Measurements from ENCODE around the gene ALG10B. TPM values are rescaled to one million over a fixed set of nuclear protein-coding genes. Genes with fewer than 3 reads are reported as not detected.

The ALG10B gene
- total RNA-seq, 4 donors from 2014 or later, result 0.37 to 2.6 (median 1.6) TPM

DNA sequence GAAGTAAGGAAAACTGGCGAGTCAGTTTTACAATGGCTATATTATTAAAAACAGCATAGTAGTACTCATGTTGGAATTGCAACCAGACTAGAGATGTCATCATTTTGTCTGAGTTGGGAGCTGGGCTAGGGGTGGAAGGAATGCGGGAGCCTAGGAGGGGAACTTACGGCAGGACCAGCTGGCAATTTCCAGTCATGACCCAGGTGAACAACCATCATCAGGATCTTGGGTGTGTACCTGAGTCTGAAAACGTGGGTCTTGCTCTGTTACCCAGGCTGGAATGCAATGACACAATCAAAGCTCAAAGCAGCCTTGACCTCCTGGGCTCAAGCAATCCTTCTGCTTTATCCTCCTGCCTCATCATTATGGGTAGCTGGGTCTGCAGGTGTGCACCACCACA, 50.9 kb downstream of the ALG10B start:
- H3K27me3 ChIP-seq, result no peaks in the 10 kb centered on the region
- TF ChIP-seq POLR2AphosphoS5 (IDR thresholded peaks at IDR 0.05) (no peak), EP300 (IDR thresholded peaks at IDR 0.05; ENCODE audit: low read depth) (no peak), POLR2A (IDR thresholded peaks at IDR 0.05) (no peak)
- TF ChIP-seq, protein P1, sequence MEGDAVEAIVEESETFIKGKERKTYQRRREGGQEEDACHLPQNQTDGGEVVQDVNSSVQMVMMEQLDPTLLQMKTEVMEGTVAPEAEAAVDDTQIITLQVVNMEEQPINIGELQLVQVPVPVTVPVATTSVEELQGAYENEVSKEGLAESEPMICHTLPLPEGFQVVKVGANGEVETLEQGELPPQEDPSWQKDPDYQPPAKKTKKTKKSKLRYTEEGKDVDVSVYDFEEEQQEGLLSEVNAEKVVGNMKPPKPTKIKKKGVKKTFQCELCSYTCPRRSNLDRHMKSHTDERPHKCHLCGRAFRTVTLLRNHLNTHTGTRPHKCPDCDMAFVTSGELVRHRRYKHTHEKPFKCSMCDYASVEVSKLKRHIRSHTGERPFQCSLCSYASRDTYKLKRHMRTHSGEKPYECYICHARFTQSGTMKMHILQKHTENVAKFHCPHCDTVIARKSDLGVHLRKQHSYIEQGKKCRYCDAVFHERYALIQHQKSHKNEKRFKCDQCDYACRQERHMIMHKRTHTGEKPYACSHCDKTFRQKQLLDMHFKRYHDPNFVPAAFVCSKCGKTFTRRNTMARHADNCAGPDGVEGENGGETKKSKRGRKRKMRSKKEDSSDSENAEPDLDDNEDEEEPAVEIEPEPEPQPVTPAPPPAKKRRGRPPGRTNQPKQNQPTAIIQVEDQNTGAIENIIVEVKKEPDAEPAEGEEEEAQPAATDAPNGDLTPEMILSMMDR (IDR thresholded peaks at IDR 0.05), result no peak
- no peak overlapping the region for H3K4me3 ChIP-seq
- no peaks in the 10 kb centered on the region for H3K4me1 ChIP-seq
- WGBS, 2 donors (ENCODE audit: low coverage in 1 of 2), result 55 to 67% methylated on average over 1 to 4 of the region's 4 CpGs
- in situ Hi-C loops (cut with MboI; ENCODE audit: low pct_ligation_motif_present in 1 of 4, low pct_unique_long_range_greater_than_20kb in 1 of 4, low sequenced_read_pairs in 3 of 4) (loop anchor here in 1 of 4 donors (25.0 kb wide), 1 partner anchor 95 kb away; no protein-coding TSS in a partner anchor), intact Hi-C loops (cut with DNase I; ENCODE audit: low total_unique reads) (no loop called here)
- DNase-seq, result no peak
- H3K27ac ChIP-seq, result no peak overlapping the region
- no peaks in the 10 kb centered on the region for H3K36me3 ChIP-seq
- no peaks in the 10 kb centered on the region for H3K9me3 ChIP-seq

DNA sequence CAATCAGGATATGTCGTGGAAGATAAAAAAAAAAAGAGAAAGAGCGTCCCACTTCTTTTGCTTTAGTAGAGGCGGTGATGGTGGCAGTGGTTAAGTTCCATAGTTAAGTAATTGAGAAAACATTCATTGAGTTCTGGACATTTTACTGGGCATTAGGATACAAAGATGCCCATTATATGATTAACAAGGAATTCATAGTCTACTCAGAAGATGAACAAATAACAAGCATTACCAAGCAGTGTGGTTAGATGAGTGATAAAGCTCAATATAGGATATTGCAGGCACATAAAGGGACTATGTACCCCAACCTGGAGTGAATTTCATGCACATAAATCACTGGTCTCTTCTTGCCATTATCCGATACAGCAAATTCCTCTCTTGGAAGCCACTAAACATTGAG, 53.7 kb downstream of the ALG10B start:
- Histone ChIP-seq H3K27ac (no peak overlapping the region), H3K27me3 (no peaks in the 10 kb centered on the region), H3K36me3 (no peaks in the 10 kb centered on the region), H3K9me3 (no peaks in the 10 kb centered on the region), H3K4me3 (no peak overlapping the region), H3K4me1 (no peaks in the 10 kb centered on the region)
- in situ Hi-C loops (cut with MboI; ENCODE audit: low pct_ligation_motif_present in 1 of 4, low pct_unique_long_range_greater_than_20kb in 1 of 4, low sequenced_read_pairs in 3 of 4) (loop anchor here in 1 of 4 donors (25.0 kb wide), 1 partner anchor 92 kb away; no protein-coding TSS in a partner anchor), intact Hi-C loops (cut with DNase I; ENCODE audit: low total_unique reads) (no loop called here)
- 71 to 89% methylated on average over 4 of the region's 4 CpGs for WGBS, 2 donors (ENCODE audit: low coverage in 1 of 2)
- no peak for TF ChIP-seq EP300 (IDR thresholded peaks at IDR 0.05; ENCODE audit: low read depth)
- TF ChIP-seq, protein P1 (IDR thresholded peaks at IDR 0.05), result no peak
- no peak for TF ChIP-seq POLR2A (IDR thresholded peaks at IDR 0.05)
- TF ChIP-seq POLR2AphosphoS5 (IDR thresholded peaks at IDR 0.05), result no peak
- no peak for DNase-seq

DNA sequence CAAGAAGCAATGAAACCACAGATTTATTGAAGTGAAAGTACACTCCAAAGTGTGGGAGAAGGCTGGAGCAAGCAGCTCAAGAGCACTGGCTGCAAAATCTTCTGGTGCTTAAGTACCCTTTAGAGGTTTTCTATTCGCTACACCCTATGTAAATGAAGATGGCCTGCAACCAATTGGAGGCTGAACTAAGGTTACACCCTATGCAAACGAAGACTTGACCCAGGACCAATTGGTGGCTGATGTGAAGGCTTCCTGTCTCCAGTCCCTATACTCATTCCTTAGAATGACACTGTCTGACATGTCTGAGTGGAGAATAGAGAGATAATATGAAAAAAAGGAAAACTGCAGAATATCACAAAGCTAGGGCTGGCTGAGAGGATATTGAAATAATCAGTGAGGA, 57.2 kb downstream of the ALG10B start:
- in situ Hi-C loops (cut with MboI; ENCODE audit: low pct_ligation_motif_present in 1 of 4, low pct_unique_long_range_greater_than_20kb in 1 of 4, low sequenced_read_pairs in 3 of 4), result loop anchor here in 1 of 4 donors (25.0 kb wide), 1 partner anchor 89 kb away; no protein-coding TSS in a partner anchor
- Histone ChIP-seq H3K4me1 (no peaks in the 10 kb centered on the region), H3K36me3 (no peaks in the 10 kb centered on the region), H3K27me3 (no peaks in the 10 kb centered on the region), H3K9me3 (no peaks in the 10 kb centered on the region), H3K27ac (no peak overlapping the region), H3K4me3 (no peak overlapping the region)
- 62% methylated on average over 2 of the region's 2 CpGs; no CpG with 5 or more reads in 1 of the 2 donors for WGBS, 2 donors (ENCODE audit: low coverage in 1 of 2)
- DNase-seq, result no peak
- TF ChIP-seq, protein P1 (IDR thresholded peaks at IDR 0.05), result no peak
- intact Hi-C loops (cut with DNase I; ENCODE audit: low total_unique reads), result no loop called here

DNA sequence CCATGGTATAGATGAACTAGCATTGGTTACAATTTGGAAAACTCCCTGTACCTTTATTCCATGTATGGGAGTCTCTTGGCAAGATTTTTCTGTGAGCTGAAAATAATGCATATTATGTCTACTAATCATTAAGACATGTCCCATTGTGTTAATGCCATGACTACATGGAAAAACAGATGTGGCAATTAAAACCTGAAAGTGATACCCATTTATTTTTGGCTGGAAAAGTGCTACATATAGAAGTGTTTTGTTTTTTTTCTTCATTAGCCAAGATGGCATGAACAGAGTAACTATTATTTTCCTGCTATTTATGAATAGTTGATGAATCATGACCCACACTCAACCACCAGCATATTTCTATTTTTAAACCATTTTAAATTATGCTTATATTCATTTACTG, 58.2 kb downstream of the ALG10B start:
- no peaks in the 10 kb centered on the region for H3K4me1 ChIP-seq
- H3K27ac ChIP-seq, result no peak overlapping the region
- no peak overlapping the region for H3K4me3 ChIP-seq
- TF ChIP-seq, protein P1 (IDR thresholded peaks at IDR 0.05), result no peak
- TF ChIP-seq POLR2AphosphoS5 (IDR thresholded peaks at IDR 0.05), result no peak
- no peak for TF ChIP-seq POLR2A (IDR thresholded peaks at IDR 0.05)
- no peak for TF ChIP-seq EP300 (IDR thresholded peaks at IDR 0.05; ENCODE audit: low read depth)
- DNase-seq, result no peak
- H3K9me3 ChIP-seq, result no peaks in the 10 kb centered on the region
- in situ Hi-C loops (cut with MboI; ENCODE audit: low pct_ligation_motif_present in 1 of 4, low pct_unique_long_range_greater_than_20kb in 1 of 4, low sequenced_read_pairs in 3 of 4), result loop anchor here in 1 of 4 donors (25.0 kb wide), 1 partner anchor 88 kb away; no protein-coding TSS in a partner anchor
- H3K36me3 ChIP-seq, result no peaks in the 10 kb centered on the region
- no peaks in the 10 kb centered on the region for H3K27me3 ChIP-seq
- intact Hi-C loops (cut with DNase I; ENCODE audit: low total_unique reads), result no loop called here

Small RNA genes lying within 50 kb of the gene (small RNA-seq; reads per million reads assigned to genes)
- 0 reads per million in 4 donors for gene RF00019

Measured in transverse colon (tissue), 4 donors.